Left lung (tissue), 10 donors: ENCODE data around the gene LIF. TPM values are rescaled to one million over a fixed set of nuclear protein-coding genes. Genes with fewer than 3 reads are reported as not detected.

Source experiments
- ATAC-seq: fragments of 200-7000 bp; cut with Tn5 transposase; one replicate; pipeline ENCODE4 v1.9.1; 2020; ENCODE audit warnings: moderate library complexity
- DNase-seq, 4 donors: peaks; one replicate each; pipeline ENCODE4 v3.0.0-alpha.2; 2013 to 2020
- H3K27ac ChIP-seq, 2 donors: fragments of 200-600 bp; sonication (generic) in 1 of 2; one replicate each; pipeline versions ENCODE4 v1.5.0 to v1.8.0; 2020 to 2021
- H3K27me3 ChIP-seq, 2 donors: fragments of 200-600 bp; sonication (generic) in 1 of 2; one replicate each; pipeline versions ENCODE4 v1.5.0 to v1.8.0; 2020 to 2021
- H3K36me3 ChIP-seq, 2 donors: fragments of 200-600 bp; sonication (generic) in 1 of 2; one replicate each; pipeline versions ENCODE4 v1.5.0 to v1.8.0; 2020 to 2021
- H3K4me1 ChIP-seq, 2 donors: fragments of 200-600 bp; one replicate each; pipeline ENCODE4 v1.8.0; 2021
- H3K4me3 ChIP-seq, 2 donors: fragments of 200-600 bp; sonication (generic) in 1 of 2; one replicate each; pipeline versions ENCODE4 v1.5.0 to v1.8.0; 2020 to 2021; ENCODE audit warnings: mild to moderate bottlenecking in 1 of 2
- H3K9me3 ChIP-seq, 2 donors: fragments of 200-600 bp; sonication (generic) in 1 of 2; one replicate each; pipeline versions ENCODE4 v1.5.0 to v1.8.0; 2020 to 2021
- intact Hi-C, 2 donors: fragments of 100-400 bp; cut with DNase I; formaldehyde crosslinking; loops; one replicate each; pipeline versions ENCODE4 v1.11.2 to v1.14.2; 2022
- polyA plus RNA-seq, 6 donors: library from polyadenylated mRNA; unstranded; fragments of 120-200 nt; gene quantifications; one replicate each; pipeline ENCODE4 v1.2.1, GENCODE V29; 2013; ENCODE audit not compliant: insufficient read length in 6 of 6
- total RNA-seq, 2 donors: library from RNA; stranded (reverse); fragmentation: NEBNext Ultra II Directional; extraction: Animal tissue kit (Norgen Biotek cat#: 25700); gene quantifications; one replicate each; pipeline ENCODE4 v1.2.1, GENCODE V29; 2021
- TF ChIP-seq, protein P1 (sequence below), 2 donors: fragments of 200-600 bp; sonication (generic) in 1 of 2; IDR thresholded peaks; one replicate each; pipeline versions ENCODE4 v1.5.0 to v1.8.0; 2021; ENCODE audit warnings: antibody characterized with exemption in 2 of 2
- donor health status: DM: no; HTN: yes; CAD: no.
- donor health status: DM: no; HTN: no; CAD: no.

LIF gene
- total and polyA plus RNA-seq, 8 donors, result 1.4 to 10.7 (median 2.5) TPM

DNA sequence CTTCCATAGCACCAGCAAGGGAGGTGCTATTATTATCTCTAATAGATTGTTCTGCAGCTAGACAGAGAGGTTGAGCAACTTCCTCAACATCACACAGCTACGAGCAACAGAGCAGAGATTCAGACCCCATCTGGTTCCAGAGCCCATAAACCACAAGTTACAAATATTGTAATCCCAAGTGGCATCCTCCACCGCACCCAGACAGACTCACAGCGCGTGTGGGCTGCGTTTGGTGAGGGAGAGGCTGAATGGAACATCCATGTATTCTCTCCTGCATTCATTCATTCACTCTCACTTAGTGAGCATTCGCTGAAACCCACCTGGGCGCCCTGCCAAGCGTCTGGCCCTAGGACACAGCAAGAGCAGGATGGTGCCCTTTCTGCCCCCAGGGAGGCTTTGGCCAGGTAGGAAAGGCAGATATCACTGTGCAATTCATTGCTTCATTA lies 33.5 kb downstream of the LIF start:
- no peaks in the 10 kb centered on the region for H3K9me3 ChIP-seq
- peak overlapping the region; percentile 69 to 87 for H3K27ac ChIP-seq
- peaks cover 22 to 39% of the 10 kb centered on the region in 2 donors for H3K4me1 ChIP-seq
- no peaks in the 10 kb centered on the region for H3K36me3 ChIP-seq
- no peaks in the 10 kb centered on the region for H3K27me3 ChIP-seq
- DNase-seq (no peak), ATAC-seq (peak; percentile 53)
- TF ChIP-seq, protein P1, sequence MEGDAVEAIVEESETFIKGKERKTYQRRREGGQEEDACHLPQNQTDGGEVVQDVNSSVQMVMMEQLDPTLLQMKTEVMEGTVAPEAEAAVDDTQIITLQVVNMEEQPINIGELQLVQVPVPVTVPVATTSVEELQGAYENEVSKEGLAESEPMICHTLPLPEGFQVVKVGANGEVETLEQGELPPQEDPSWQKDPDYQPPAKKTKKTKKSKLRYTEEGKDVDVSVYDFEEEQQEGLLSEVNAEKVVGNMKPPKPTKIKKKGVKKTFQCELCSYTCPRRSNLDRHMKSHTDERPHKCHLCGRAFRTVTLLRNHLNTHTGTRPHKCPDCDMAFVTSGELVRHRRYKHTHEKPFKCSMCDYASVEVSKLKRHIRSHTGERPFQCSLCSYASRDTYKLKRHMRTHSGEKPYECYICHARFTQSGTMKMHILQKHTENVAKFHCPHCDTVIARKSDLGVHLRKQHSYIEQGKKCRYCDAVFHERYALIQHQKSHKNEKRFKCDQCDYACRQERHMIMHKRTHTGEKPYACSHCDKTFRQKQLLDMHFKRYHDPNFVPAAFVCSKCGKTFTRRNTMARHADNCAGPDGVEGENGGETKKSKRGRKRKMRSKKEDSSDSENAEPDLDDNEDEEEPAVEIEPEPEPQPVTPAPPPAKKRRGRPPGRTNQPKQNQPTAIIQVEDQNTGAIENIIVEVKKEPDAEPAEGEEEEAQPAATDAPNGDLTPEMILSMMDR (IDR thresholded peaks at IDR 0.05), result no peak
- no peak overlapping the region for H3K4me3 ChIP-seq
- intact Hi-C loops, result no loop called here

DNA sequence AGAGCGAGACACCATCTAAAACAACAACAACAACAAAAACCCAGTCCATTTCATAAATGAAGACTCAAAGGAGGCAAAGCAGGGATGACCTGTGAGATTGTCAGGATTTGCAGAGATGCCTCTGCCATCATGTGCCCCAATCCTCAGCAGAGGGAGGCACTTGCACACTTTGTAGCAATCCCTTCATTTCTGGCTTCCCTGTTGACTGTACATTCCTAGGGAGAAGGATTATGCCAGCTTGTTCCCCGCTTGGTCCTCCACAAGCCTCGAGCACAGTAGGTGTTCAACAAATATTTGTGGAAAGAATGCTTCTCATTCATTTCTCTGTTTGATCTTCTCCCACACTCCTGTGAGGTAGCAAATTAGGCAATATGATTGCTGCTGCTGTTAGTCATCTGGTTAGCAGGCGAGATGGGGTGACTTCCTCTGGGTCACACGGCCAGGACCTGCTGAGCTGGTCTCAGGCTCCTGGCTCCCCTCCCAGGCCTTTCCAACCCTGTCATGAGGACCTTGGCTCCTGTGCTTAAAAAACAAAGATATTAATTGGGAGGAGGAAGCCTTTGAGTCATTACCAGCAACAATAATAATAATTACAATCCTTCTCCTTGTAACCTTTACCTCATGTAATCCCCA lies 34.1 kb downstream of the LIF start:
- peak overlapping the region; percentile 69 to 87 for H3K27ac ChIP-seq
- intact Hi-C loops, result no loop called here
- peaks cover 22 to 45% of the 10 kb centered on the region in 2 donors for H3K4me1 ChIP-seq
- no peaks in the 10 kb centered on the region for H3K9me3 ChIP-seq
- ATAC-seq (peak; percentile 88), DNase-seq (peak in 2 of 4 donors; percentile 90)
- no peaks in the 10 kb centered on the region for H3K27me3 ChIP-seq
- no peaks in the 10 kb centered on the region for H3K36me3 ChIP-seq
- TF ChIP-seq, protein P1 (IDR thresholded peaks at IDR 0.05), result no peak
- no peak overlapping the region for H3K4me3 ChIP-seq

DNA sequence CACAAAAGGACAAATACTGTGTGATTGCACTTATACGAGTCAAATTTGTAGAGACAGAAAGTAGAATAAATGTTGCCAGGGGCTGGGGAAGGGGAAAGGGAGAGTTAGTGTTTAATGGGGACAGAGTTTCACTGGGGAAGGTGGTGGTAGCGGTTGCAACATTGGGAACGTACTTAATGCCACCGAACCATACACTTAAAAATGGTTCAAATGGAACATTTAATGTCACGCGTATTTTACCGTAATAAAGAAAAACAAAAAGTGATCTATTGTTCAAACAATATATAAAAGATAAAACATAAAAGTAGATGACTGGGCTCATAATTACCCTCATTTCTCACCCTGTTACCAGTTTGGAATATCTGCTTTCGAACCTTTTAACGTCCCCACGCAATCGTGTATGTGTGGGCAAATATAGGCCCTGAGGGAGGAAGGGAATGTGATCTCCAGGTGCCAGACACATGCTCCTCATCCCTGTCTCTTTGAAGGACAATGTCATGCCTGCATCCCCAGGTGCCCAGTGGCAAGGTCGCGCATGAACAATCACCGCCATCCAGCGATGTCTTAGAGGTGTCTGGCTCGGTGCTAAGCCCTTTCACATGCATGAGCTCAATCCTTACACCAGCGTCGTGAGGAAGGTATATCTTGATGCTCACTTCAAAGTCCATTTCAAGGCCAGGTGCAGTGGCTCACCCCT lies 35.3 kb downstream of the LIF start:
- DNase-seq, result no peak
- no peak overlapping the region for H3K4me3 ChIP-seq
- no peaks in the 10 kb centered on the region for H3K27me3 ChIP-seq
- H3K4me1 ChIP-seq, result peaks cover 22 to 51% of the 10 kb centered on the region in 2 donors
- TF ChIP-seq, protein P1 (IDR thresholded peaks at IDR 0.05), result no peak
- no peak overlapping the region for H3K27ac ChIP-seq
- ATAC-seq, result no peak
- H3K9me3 ChIP-seq, result no peaks in the 10 kb centered on the region
- intact Hi-C loops, result no loop called here
- H3K36me3 ChIP-seq, result no peaks in the 10 kb centered on the region

DNA sequence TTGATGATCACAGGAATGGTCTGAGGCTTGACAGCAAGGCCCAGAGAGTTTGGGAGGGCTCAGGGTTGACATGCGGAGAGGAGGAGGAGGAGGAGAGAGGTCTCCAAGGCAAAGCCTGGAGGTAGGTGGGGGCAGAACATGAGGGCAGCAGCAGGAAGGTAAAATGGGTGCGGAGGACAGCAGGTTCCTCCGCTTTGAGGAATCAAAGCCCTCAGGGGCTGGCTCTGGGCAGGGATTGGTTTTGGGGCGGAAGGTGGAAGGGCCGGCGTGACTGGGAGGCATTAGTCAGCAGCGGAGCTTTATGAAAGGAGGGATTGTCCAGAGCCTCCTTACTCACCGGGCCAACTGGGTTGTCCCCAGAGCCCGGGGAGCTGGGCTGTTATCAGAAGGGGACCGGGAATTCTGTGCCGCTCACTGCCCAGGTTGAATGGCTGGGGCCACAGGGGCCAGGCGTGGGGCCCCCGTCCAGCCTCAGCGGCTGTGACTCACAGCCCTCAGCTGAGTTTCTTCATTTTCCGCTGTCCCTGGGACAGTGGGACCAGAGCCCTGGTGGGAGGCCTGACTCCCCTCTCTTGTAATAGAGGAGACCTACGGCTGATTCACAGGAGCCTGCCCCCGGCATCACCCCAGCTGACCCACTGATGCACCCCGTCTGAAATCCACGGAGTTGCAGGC lies 36.2 kb downstream of the LIF start:
- Histone ChIP-seq H3K4me3 (no peak overlapping the region), H3K9me3 (no peaks in the 10 kb centered on the region), H3K27me3 (no peaks in the 10 kb centered on the region), H3K36me3 (no peaks in the 10 kb centered on the region), H3K4me1 (peaks cover 27 to 60% of the 10 kb centered on the region in 2 donors), H3K27ac (no peak overlapping the region)
- ATAC-seq (no peak), DNase-seq (no peak)
- TF ChIP-seq, protein P1 (IDR thresholded peaks at IDR 0.05), result no peak
- intact Hi-C loops, result no loop called here

DNA sequence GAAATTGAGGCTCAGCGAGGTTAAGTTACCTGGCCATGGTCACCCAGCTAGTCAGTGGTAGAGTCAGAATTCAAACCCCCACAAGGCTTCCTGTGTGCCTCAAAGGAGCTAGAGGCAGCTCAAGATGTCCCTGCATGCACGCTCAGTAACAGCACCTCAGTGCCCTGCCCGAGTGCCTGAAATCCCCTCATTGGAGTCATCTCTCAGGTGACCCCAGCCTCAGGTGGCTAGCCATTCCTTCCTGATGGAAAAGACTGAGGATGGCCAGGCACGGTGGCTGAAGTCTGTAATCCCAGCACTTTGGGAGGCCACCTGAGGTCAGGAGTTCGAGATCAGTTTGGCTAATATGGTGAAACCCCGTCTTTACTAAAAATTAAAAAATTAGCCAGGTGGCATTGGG lies 36.9 kb downstream of the LIF start:
- intact Hi-C loops, result no loop called here
- Histone ChIP-seq H3K4me1 (peaks cover 31 to 64% of the 10 kb centered on the region in 2 donors), H3K36me3 (no peaks in the 10 kb centered on the region), H3K27me3 (no peaks in the 10 kb centered on the region), H3K27ac (peak overlapping the region; percentile 64 to 84), H3K4me3 (no peak overlapping the region), H3K9me3 (no peaks in the 10 kb centered on the region)
- TF ChIP-seq, protein P1 (IDR thresholded peaks at IDR 0.05), result no peak
- ATAC-seq (no peak), DNase-seq (no peak)
